Prostate gland (tissue), 2 donors: ENCODE results near the gene GNA15.

Experiments
- CTCF ChIP-seq, 4 experiments: fragments of 200-600 bp in 2 of 4; fragments of 450-650 bp in 2 of 4; sonication (generic) in 2 of 4; IDR thresholded peaks; 1 replicate in 3 of 4; 2 replicates in 1 of 4; pipeline ENCODE4 v1.5.1; 2016 to 2019; ENCODE audit warnings: antibody characterized with exemption in 4 of 4, mild to moderate bottlenecking in 2 of 4, moderate library complexity in 2 of 4
- POLR2A ChIP-seq: fragments of 450-650 bp; IDR thresholded peaks from one replicate; pipeline ENCODE4 v1.6.1; 2016; ENCODE audit warnings: antibody characterized with exemption, mild to moderate bottlenecking

GRCh38 chr19:3107658-3108057, 28.2 kb upstream of the GNA15 start:
- no peak for TF ChIP-seq POLR2A
- no peak for TF ChIP-seq CTCF (IDR thresholded peaks at IDR 0.05)
